Kidney epithelial cell (primary cell): Measurements from ENCODE around the gene COL5A3. TPM values are rescaled to one million over a fixed set of nuclear protein-coding genes. Genes with fewer than 3 reads are reported as not detected.
"Not testable (repeated sequence)": the region's sequence is repeated elsewhere in the genome, so short reads cannot be mapped to it uniquely, and the experiment has no call there.

ENCODE experiments used
- DNase-seq: peaks from one replicate; pipeline ENCODE4 v3.0.0-alpha.2; 2010; ENCODE audit warnings: low read depth
- H3K27me3 ChIP-seq: 2 replicates; pipeline ENCODE4 v1.6.0; 2011; ENCODE audit warnings: low read length; ENCODE audit not compliant: control insufficient read depth, insufficient read depth
- H3K36me3 ChIP-seq: 2 replicates; pipeline ENCODE4 v1.5.1; 2011; ENCODE audit warnings: low read length; ENCODE audit not compliant: control insufficient read depth, insufficient read depth
- H3K4me3 ChIP-seq: 2 replicates; pipeline ENCODE4 v1.5.1; 2011; ENCODE audit warnings: low read depth, mild to moderate bottlenecking, control low read depth, low read length
- total RNA-seq: library from RNA; depleted of rRNA; stranded (reverse); fragments of >200 nt; gene quantifications from 2 replicates; pipeline ENCODE4 v1.2.3, GENCODE V29; 2015
- TF ChIP-seq, protein P1 (sequence below): IDR thresholded peaks from 2 replicates; pipeline ENCODE4 v1.5.1; 2011; ENCODE audit warnings: mild to moderate bottlenecking, moderate library complexity, low read length, control low read depth, inconsistent platforms; ENCODE audit not compliant: insufficient read depth, poor library complexity, severe bottlenecking

The COL5A3 gene
- total RNA-seq, 1 donor from 2014 or later: 0.79 TPM

DNA sequence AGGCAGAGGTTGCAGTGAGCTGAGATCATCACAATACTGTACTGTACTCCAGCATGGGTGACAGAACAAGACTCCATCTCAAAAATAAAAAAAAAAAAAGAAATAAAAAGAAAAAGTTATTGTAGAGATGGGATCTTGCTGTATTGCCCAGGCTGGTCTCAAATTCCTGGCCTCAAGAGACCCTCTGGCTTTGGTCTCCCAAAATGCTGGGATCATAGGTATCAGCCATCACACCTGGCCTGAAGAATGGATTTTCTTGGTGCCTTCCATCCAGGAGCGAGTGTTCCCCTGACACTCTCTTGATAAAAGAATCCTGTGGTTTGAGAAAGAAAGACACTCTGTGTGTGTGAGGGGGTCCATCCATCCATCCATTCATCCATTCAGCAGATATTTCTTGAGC, 78.7 kb downstream of the COL5A3 start:
- H3K36me3 ChIP-seq: no peaks in the 10 kb centered on the region
- no peak for DNase-seq
- peaks cover 28% of the 10 kb centered on the region for H3K27me3 ChIP-seq
- TF ChIP-seq, protein P1, sequence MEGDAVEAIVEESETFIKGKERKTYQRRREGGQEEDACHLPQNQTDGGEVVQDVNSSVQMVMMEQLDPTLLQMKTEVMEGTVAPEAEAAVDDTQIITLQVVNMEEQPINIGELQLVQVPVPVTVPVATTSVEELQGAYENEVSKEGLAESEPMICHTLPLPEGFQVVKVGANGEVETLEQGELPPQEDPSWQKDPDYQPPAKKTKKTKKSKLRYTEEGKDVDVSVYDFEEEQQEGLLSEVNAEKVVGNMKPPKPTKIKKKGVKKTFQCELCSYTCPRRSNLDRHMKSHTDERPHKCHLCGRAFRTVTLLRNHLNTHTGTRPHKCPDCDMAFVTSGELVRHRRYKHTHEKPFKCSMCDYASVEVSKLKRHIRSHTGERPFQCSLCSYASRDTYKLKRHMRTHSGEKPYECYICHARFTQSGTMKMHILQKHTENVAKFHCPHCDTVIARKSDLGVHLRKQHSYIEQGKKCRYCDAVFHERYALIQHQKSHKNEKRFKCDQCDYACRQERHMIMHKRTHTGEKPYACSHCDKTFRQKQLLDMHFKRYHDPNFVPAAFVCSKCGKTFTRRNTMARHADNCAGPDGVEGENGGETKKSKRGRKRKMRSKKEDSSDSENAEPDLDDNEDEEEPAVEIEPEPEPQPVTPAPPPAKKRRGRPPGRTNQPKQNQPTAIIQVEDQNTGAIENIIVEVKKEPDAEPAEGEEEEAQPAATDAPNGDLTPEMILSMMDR: no peak
- no peak overlapping the region for H3K4me3 ChIP-seq

DNA sequence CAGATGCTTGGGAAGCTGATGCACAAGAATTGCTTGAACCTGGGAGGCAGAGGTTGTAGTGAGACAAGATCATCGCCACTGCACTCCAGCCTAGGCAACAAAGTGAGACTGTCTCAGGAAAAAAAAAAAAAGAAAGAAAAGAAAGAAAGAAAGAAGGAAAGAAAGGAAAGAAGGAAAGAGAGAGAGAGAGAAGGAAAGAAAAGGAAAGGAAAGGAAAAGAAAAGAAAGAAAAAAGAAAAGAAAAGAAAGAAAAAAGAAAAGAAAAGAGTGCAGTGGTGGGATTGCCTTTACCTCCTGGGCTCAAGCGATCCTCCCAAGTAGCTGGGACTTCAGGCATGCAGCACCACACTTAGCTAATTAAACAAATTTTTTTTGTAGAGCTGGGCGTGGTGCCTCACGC, 86.9 kb downstream of the COL5A3 start:
- TF ChIP-seq, protein P1: no peak
- H3K4me3 ChIP-seq: no peak overlapping the region
- no peaks in the 10 kb centered on the region for H3K27me3 ChIP-seq
- H3K36me3 ChIP-seq: no peaks in the 10 kb centered on the region
- no peak for DNase-seq

DNA sequence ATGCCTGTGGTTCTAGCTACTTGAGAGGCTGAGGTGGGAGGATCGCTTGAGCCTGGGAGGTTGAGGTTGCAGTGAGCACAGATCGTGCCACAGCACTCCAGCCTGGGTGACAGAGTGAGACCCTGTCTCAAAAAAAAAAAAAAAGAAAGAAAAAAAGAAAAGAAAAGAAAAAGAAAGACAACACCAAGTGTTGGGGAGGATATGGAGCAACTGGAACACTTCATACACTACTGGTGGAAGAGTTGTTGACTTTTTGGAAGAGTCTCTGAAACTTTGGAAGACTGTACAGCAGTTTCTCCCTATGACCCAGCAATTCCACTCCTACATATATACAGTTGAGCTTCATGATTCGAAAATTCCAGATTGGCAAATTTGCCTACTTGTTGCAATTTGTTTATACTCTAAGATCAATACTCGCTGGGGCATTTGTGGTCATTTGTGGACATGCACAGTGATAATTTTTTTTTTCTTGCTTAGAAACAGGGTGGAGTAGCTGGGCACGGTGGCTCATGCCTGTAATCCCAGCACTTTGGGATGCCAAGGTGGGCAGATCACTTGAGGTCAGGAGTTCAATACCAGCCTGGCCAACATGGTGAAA, 87.4 kb downstream of the COL5A3 start:
- H3K4me3 ChIP-seq, DNase-seq, H3K36me3 ChIP-seq, H3K27me3 ChIP-seq: not testable (repeated sequence)

DNA sequence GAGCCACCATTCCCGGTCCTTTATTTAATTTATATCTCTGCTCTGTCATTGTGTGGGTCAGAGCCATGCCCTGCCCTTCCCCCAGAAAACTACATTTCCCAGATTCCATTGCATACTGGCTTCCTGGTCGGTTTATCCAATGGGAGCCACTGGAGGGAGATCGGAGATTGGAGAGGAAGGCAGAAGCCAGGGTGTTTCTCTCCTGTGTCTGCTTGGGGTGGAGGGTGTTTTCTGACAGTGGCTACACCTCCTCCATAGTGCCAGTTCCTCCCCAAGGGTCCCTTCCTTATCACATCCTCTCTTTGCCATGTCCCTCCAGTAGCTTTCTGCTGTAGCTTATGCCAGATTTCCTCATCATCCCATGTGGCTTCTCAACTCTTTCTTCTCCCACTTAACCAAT, 93.0 kb downstream of the COL5A3 start:
- no peak for DNase-seq
- H3K36me3 ChIP-seq: no peaks in the 10 kb centered on the region
- peaks cover 15% of the 10 kb centered on the region for H3K27me3 ChIP-seq
- H3K4me3 ChIP-seq: no peak overlapping the region
- TF ChIP-seq, protein P1: no peak

DNA sequence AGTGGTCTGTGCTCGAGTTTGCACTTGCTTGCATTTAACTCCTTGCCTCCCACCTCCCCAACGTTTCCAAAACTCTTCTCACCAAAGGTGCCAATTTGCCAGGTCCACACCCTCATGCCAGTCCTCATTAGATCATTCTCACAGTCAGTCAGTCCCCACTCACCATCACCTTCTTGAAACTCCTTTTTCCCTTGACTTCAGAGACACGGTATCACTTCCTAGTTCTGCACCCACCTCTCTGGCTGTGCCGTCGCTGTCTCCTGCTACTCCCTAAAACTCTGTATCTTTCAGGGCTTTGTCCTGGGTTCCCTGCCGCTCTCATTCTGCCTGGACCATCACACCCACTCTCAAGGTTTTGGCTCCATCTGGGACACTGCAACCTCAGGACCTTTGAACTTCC, 93.6 kb downstream of the COL5A3 start:
- peaks cover 21% of the 10 kb centered on the region for H3K27me3 ChIP-seq
- H3K36me3 ChIP-seq: no peaks in the 10 kb centered on the region
- TF ChIP-seq, protein P1: no peak
- no peak overlapping the region for H3K4me3 ChIP-seq
- DNase-seq: no peak

DNA sequence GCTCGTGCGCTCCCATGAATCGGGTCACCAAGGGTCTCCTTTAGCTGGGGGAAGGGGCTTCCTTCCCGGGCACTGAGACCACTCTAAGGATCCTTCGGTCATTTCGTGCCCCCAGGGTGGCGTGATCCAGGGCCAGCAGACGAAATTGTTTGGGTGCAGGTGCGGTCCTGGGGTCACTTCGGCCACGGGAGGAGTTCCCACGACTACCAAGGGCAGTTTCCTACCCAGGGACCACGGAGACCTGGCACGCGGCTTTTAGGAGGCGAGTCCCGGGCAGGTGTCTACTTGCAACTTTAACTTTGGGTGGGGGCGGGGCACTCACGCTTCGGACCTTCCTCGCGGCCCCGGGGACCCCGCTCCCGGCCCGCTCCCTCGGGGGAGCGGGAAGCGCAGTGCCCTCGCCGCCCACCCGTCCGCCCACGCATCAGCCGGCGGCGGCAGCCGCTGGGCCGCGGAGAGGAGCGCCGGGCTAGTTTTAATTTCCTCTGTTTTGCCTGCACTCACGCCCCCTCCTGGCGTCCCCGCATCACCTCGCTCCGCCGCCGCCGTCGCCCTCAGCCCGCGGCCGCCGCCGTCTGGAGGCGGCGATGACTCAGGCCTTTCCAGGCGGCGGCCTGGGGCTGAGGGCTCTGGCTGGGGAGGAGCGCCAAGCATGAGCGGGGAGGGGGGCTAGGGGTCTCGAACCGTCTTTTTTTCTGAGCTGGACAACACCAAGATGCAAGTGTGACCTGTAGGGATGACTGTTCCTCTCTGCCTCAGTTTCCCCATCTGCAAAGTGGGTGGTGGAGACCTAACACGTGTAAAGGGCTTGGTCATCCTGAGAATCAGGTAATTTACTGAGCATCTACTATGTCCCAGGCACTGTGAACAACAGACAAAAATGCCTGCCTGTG, 95.7 kb downstream of the COL5A3 start:
- DNase-seq: no peak
- TF ChIP-seq, protein P1: peak; percentile 35
- H3K27me3 ChIP-seq: peaks cover 26% of the 10 kb centered on the region
- peak overlapping the region; percentile 39 for H3K4me3 ChIP-seq
- no peaks in the 10 kb centered on the region for H3K36me3 ChIP-seq
